GM12878 (cell line): ENCODE data around the gene CANX. TPM values are rescaled to one million over a fixed set of nuclear protein-coding genes. Genes with fewer than 3 reads are reported as not detected.

ENCODE experiments used
- E4F1 ChIP-seq: fragments of 450-650 bp; IDR thresholded peaks from 2 replicates; pipeline ENCODE4 v1.6.1; 2018; ENCODE audit warnings: borderline replicate concordance, mild to moderate bottlenecking; ENCODE audit not compliant: partially characterized antibody
- EP300 ChIP-seq, 2 experiments: fragments of 150-350 bp in 1 of 2; IDR thresholded peaks; 2 replicates each; pipeline ENCODE4 v1.6.1; 2011 to 2012; ENCODE audit warnings: low read depth in 2 of 2, low read length in 2 of 2, borderline replicate concordance in 1 of 2, improper control_type of control experiment in 1 of 2, inconsistent platforms in 1 of 2; ENCODE audit not compliant: control insufficient read depth in 1 of 2
- ESRRA ChIP-seq: IDR thresholded peaks from 2 replicates; pipeline ENCODE4 v1.6.1; 2012; ENCODE audit warnings: mild to moderate bottlenecking, low read length, improper control_type of control experiment
- MEF2B ChIP-seq: fragments of 450-650 bp; IDR thresholded peaks from 2 replicates; pipeline ENCODE4 v1.6.1; 2018; ENCODE audit warnings: mild to moderate bottlenecking, moderate library complexity; ENCODE audit not compliant: partially characterized antibody, poor library complexity, severe bottlenecking
- MYC ChIP-seq: IDR thresholded peaks from 2 replicates; pipeline ENCODE4 v1.6.1; 2011; ENCODE audit warnings: mild to moderate bottlenecking, low read length, moderate library complexity, inconsistent platforms; ENCODE audit not compliant: insufficient read depth, insufficient replicate concordance, insufficient read length, severe bottlenecking
- POLR2AphosphoS2 ChIP-seq: IDR thresholded peaks from 2 replicates; pipeline ENCODE4 v1.6.1; 2011; ENCODE audit warnings: low read depth, mild to moderate bottlenecking, low read length, improper control_type of control experiment, moderate library complexity
- SIX5 ChIP-seq: IDR thresholded peaks from 2 replicates; pipeline ENCODE4 v1.6.1; 2011; ENCODE audit warnings: mild to moderate bottlenecking, low read depth, low read length, moderate library complexity; ENCODE audit not compliant: severe bottlenecking
- ZBTB40 ChIP-seq: fragments of 450-650 bp; IDR thresholded peaks from 2 replicates; pipeline ENCODE4 v1.6.1; 2016; ENCODE audit warnings: mild to moderate bottlenecking, moderate library complexity, borderline replicate concordance
- ZSCAN29 ChIP-seq: fragments of 450-650 bp; IDR thresholded peaks from 2 replicates; pipeline ENCODE4 v1.6.1; 2017; ENCODE audit warnings: mild to moderate bottlenecking, moderate library complexity
- polyA plus RNA-seq, 11 experiments: library from polyadenylated mRNA; depleted of rRNA in 4 of 11; unstranded in 6 of 11; stranded (reverse) in 5 of 11; fragments of >200 nt; fragmentation: Nextera tagmentation in 4 of 11; fragmentation: Illumina TruSeq in 1 of 11; extraction: Ambion mirVana in 4 of 11; extraction: Trizol in 1 of 11; gene quantifications; 1 replicate in 1 of 11; 2 replicates in 10 of 11; pipeline versions ENCODE4 v1.2.1 to v1.2.3, GENCODE V29; 2011 to 2016; ENCODE audit warnings: inconsistent platforms in 2 of 11, missing spikeins in 2 of 11, low read depth in 1 of 11
- total RNA-seq, 4 experiments: library from RNA; depleted of rRNA in 3 of 4; stranded (reverse); fragments of >200 nt in 3 of 4; fragmentation: Illumina TruSeq in 1 of 4; extraction: Trizol in 1 of 4; gene quantifications; 2 replicates each; pipeline versions ENCODE4 v1.2.1 to v1.2.3, GENCODE V29; 2013 to 2021
- TF ChIP-seq, protein P1 (sequence below): IDR thresholded peaks from 2 replicates; pipeline ENCODE4 v1.6.1; 2012; ENCODE audit warnings: improper control_type of control experiment, low read depth, low read length; ENCODE audit not compliant: insufficient replicate concordance

CANX gene
- total and polyA plus RNA-seq, 10 of the 15 experiments (the other 5 are each of a cell fraction or from before 2014, with no cell fraction given) = 78.2 to 602 (median 412) TPM

GRCh38 chr5:179697993-179698934 lies 503 bp upstream of the CANX start (continued):
- TF ChIP-seq ZBTB40 (peak; percentile 40; the same call in 1 of the 2 replicates), POLR2AphosphoS2 (peak; percentile 42; the same call in 1 of the 2 replicates), MEF2B (peak; percentile 32), ESRRA (peak; percentile 63; the same call in 1 of the 2 replicates), ZSCAN29 (no peak), SIX5 (no peak), E4F1 (peak; percentile 76), EP300 (IDR thresholded peaks at IDR 0.05; ENCODE audit: borderline replicate concordance in 1 of 2, control insufficient read depth in 1 of 2, low read depth in 2 of 2, low read length in 2 of 2) (0 out of 4 replicates have a peak, but pooled peaks of 1 of the 2 experiments have one; percentile 27), MYC (no peak)
- TF ChIP-seq, protein P1, sequence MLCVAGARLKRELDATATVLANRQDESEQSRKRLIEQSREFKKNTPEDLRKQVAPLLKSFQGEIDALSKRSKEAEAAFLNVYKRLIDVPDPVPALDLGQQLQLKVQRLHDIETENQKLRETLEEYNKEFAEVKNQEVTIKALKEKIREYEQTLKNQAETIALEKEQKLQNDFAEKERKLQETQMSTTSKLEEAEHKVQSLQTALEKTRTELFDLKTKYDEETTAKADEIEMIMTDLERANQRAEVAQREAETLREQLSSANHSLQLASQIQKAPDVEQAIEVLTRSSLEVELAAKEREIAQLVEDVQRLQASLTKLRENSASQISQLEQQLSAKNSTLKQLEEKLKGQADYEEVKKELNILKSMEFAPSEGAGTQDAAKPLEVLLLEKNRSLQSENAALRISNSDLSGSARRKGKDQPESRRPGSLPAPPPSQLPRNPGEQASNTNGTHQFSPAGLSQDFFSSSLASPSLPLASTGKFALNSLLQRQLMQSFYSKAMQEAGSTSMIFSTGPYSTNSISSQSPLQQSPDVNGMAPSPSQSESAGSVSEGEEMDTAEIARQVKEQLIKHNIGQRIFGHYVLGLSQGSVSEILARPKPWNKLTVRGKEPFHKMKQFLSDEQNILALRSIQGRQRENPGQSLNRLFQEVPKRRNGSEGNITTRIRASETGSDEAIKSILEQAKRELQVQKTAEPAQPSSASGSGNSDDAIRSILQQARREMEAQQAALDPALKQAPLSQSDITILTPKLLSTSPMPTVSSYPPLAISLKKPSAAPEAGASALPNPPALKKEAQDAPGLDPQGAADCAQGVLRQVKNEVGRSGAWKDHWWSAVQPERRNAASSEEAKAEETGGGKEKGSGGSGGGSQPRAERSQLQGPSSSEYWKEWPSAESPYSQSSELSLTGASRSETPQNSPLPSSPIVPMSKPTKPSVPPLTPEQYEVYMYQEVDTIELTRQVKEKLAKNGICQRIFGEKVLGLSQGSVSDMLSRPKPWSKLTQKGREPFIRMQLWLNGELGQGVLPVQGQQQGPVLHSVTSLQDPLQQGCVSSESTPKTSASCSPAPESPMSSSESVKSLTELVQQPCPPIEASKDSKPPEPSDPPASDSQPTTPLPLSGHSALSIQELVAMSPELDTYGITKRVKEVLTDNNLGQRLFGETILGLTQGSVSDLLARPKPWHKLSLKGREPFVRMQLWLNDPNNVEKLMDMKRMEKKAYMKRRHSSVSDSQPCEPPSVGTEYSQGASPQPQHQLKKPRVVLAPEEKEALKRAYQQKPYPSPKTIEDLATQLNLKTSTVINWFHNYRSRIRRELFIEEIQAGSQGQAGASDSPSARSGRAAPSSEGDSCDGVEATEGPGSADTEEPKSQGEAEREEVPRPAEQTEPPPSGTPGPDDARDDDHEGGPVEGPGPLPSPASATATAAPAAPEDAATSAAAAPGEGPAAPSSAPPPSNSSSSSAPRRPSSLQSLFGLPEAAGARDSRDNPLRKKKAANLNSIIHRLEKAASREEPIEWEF = no peak
